GM18868 (cell line): ENCODE measurements around the gene AGR2.

ENCODE experiments used
- ATAC-seq: cut with Tn5 transposase; IDR thresholded peaks from one replicate; pipeline ENCODE4 v1.9.1; 2021; ENCODE audit warnings: mild to moderate bottlenecking, moderate library complexity; ENCODE audit not compliant: unreplicated experiment

AGR2 gene

DNA sequence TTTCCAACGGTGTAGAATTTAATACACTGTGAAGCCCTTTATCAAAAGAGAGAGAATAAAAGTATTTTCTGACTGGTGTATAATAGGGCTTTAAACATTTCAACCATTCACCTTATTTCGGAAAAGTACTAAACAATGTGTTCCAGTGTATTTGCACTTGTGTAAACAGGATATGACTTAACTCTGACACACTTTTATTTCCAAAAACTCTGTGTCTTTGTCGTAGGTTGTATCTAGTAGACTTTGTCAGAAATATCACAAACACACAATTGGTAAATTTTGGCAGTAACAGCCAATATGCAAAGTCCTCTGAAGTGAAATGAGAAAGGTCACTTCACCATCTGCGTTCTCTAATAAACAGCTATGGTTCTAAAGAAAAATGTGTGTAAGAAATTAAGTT lies 61.6 kb downstream of the AGR2 start:
- ATAC-seq, result no peak

DNA sequence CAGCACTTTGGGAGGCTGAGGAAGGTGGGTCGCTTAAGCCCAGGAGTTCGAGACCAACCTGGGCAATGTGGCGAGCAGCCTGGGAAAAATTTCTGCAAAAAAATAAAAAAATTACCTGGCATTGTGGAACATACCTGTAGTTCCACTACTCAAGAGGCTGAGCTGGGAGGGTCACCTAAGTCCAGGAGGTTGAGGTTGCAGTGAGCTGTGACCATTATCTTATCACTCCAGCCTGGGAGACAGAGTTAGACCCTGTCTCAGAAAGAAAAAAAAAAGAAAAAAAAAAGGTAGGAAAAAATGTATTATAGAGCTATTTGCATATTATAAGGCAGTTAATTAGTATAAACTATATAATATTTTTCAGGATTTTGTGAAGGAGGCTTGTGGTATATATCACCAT lies 62.3 kb downstream of the AGR2 start:
- ATAC-seq, result no peak
